ENCODE data around the gene ZNF488. TPM values are rescaled to one million over a fixed set of nuclear protein-coding genes. Genes with fewer than 3 reads are reported as not detected.

The ZNF488 gene
- total and polyA plus RNA-seq, 10 of the 15 experiments (the other 5 are each of a cell fraction or from before 2014, with no cell fraction given) = not detected

GRCh38 chr10:47360419-47361040, 23.6 kb downstream of the ZNF488 start:
- intact Hi-C loops (cut with micrococcal nuclease; ENCODE audit: unreplicated experiment) = no loop called here
- Histone ChIP-seq H2AFZ (ENCODE audit: control insufficient read depth, low read depth, low read length) (no peak overlapping the region), H3K36me3 (ENCODE audit: control insufficient read depth in 2 of 2, insufficient read depth in 2 of 2, low read length in 1 of 2) (no peaks in the 10 kb centered on the region), H3K27me3 (replicated peaks in 1 of 2; ENCODE audit: control insufficient read depth in 2 of 2, insufficient read depth in 2 of 2, low read length in 1 of 2) (no peaks in the 10 kb centered on the region; a peak in 1 of 4 replicates), H3K4me1 (ENCODE audit: control insufficient read depth, insufficient read depth, low read length) (no peaks in the 10 kb centered on the region), H3K27ac (ENCODE audit: control insufficient read depth, insufficient read depth) (no peak overlapping the region), H3K9me3 (replicated peaks; ENCODE audit: control insufficient read depth, insufficient read depth, low read length) (no peaks in the 10 kb centered on the region), H4K20me1 (ENCODE audit: control insufficient read depth, insufficient read depth) (no peaks in the 10 kb centered on the region), H3K9ac (ENCODE audit: control insufficient read depth, insufficient read depth, low read length) (no peak overlapping the region), H3K4me3 (no peak overlapping the region), H3K79me2 (ENCODE audit: control insufficient read depth, insufficient read depth, low read length) (no peaks in the 10 kb centered on the region), H3K4me2 (ENCODE audit: control insufficient read depth, insufficient read depth) (no peak overlapping the region)
- 38% methylated on average over 14 of the region's 14 CpGs for WGBS (ENCODE audit: insufficient coverage, insufficient replicate concordance, low lambda C conversion rate, missing lambda C conversion rate)
- TF ChIP-seq CTCF (IDR thresholded peaks at IDR 0.05 in 2 of 3, conservative IDR thresholded peaks at IDR 0.05 in 1 of 3; ENCODE audit: control insufficient read depth in 2 of 3, extremely low read depth in 1 of 3, insufficient read depth in 1 of 3, low read depth in 3 of 3, low read length in 3 of 3) (no peak), ESRRA (IDR thresholded peaks at IDR 0.05; ENCODE audit: low read length) (no peak)
- in situ Hi-C loops (cut with MboI) = no loop called here
- DNase-seq (ENCODE audit: low read depth, low spot score) (no peak), FAIRE-seq (no peak), ATAC-seq (no peak)
- SMC1A ChIA-PET (ENCODE audit: uncharacterized antibody, unreplicated experiment) = no interaction called here
- BruUV-seq (replicated peaks) = no TSS peak
- POLR2A ChIA-PET = no interaction called here
- RAD21 ChIA-PET (ENCODE audit: unreplicated experiment) = no interaction called here
- CTCF ChIA-PET = no interaction called here

GRCh38 chr10:47359626-47360418, 24.3 kb downstream of the ZNF488 start:
- BruUV-seq (replicated peaks) = no TSS peak

More at GRCh38 chr10:47359626-47360418, 24.3 kb downstream of the ZNF488 start:
- Histone ChIP-seq H3K79me2 (ENCODE audit: control insufficient read depth, insufficient read depth, low read length) (no peaks in the 10 kb centered on the region), H3K9ac (ENCODE audit: control insufficient read depth, insufficient read depth, low read length) (no peak overlapping the region), H3K4me3 (no peak overlapping the region), H2AFZ (ENCODE audit: control insufficient read depth, low read depth, low read length) (no peak overlapping the region), H3K9me3 (replicated peaks; ENCODE audit: control insufficient read depth, insufficient read depth, low read length) (no peaks in the 10 kb centered on the region), H3K27me3 (replicated peaks in 1 of 2; ENCODE audit: control insufficient read depth in 2 of 2, insufficient read depth in 2 of 2, low read length in 1 of 2) (no peaks in the 10 kb centered on the region; a peak in 1 of 4 replicates), H3K27ac (ENCODE audit: control insufficient read depth, insufficient read depth) (no peak overlapping the region), H3K4me1 (ENCODE audit: control insufficient read depth, insufficient read depth, low read length) (no peaks in the 10 kb centered on the region), H3K36me3 (ENCODE audit: control insufficient read depth in 2 of 2, insufficient read depth in 2 of 2, low read length in 1 of 2) (no peaks in the 10 kb centered on the region), H3K4me2 (ENCODE audit: control insufficient read depth, insufficient read depth) (no peak overlapping the region), H4K20me1 (ENCODE audit: control insufficient read depth, insufficient read depth) (no peaks in the 10 kb centered on the region)
- intact Hi-C loops (cut with micrococcal nuclease; ENCODE audit: unreplicated experiment) (no loop called here), in situ Hi-C loops (cut with MboI) (no loop called here)
- TF ChIP-seq SP1 (IDR thresholded peaks at IDR 0.05; ENCODE audit: low read depth, low read length) (no peak), ZNF687 (IDR thresholded peaks at IDR 0.05) (no peak), ZNF622 (IDR thresholded peaks at IDR 0.05) (no peak), TAF1 (IDR thresholded peaks at IDR 0.05; ENCODE audit: borderline replicate concordance, low read depth, low read length) (no peak), RAD21 (IDR thresholded peaks at IDR 0.05; ENCODE audit: insufficient read depth, low read depth, low read length) (no peak)
- ChIA-PET CTCF (no interaction called here), POLR2A (no interaction called here), RAD21 (ENCODE audit: unreplicated experiment) (no interaction called here), SMC1A (ENCODE audit: uncharacterized antibody, unreplicated experiment) (no interaction called here)
- DNase-seq (ENCODE audit: low read depth, low spot score) (no peak), FAIRE-seq (no peak), ATAC-seq (no peak)
- 7% methylated on average over 4 of the region's 4 CpGs for WGBS (ENCODE audit: insufficient coverage, insufficient replicate concordance, low lambda C conversion rate, missing lambda C conversion rate)
